ENCODE results near the gene NRXN3.

GRCh38 chr14:79555429-79555828, 1385.3 kb downstream of the NRXN3 start:
- TF ChIP-seq CTCF (IDR thresholded peaks at IDR 0.05; ENCODE audit: insufficient read depth, low read depth, low read length) (no peak), EZH2 (IDR thresholded peaks at IDR 0.05; ENCODE audit: insufficient read depth, low read length) (no peak)

Data from astrocyte (in vitro differentiated cells and primary cell).